NCI-H2081 treated with DMSO at 0.1 percent for 48 hours (cell line): ENCODE data around the gene ERVV-1.
"Not testable (repeated sequence)": the region's sequence is repeated elsewhere in the genome, so short reads cannot be mapped to it uniquely, and the experiment has no call there.

Experiments used
- DNase-seq: peaks from one replicate; lab custom pipeline; 2025; lab: John Stamatoyannopoulos, UW

Gene ERVV-1

GRCh38 chr19:53019684-53020083, 6.0 kb downstream of the ERVV-1 start:
- no peak for DNase-seq

- not testable (repeated sequence) for DNase-seq
Measured at GRCh38 chr19:53028306-53028705, 14.6 kb downstream of the ERVV-1 start.

DNA sequence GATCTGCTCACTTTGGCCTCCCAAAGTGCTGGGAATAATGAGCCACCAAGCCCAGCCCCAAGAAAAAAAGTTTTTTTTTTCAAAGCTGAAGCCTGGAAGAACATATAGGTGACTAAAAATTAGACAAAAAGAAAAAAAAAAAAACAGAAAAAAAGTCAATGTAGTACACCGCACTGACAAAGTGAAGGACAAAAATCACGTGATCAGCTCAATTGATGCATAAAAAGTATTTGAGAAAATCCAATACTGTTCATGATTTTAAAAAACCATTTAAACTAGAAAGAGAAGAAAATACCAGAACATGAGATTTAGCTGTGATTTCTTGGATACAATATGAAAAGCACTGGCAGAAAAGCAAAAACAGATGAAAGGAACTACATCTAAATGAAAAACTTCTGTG, 20.3 kb downstream of the ERVV-1 start:
- DNase-seq, result no peak

- DNase-seq, result no peak
Measured at GRCh38 chr19:53034948-53035675, 21.4 kb downstream of the ERVV-1 start.

DNA sequence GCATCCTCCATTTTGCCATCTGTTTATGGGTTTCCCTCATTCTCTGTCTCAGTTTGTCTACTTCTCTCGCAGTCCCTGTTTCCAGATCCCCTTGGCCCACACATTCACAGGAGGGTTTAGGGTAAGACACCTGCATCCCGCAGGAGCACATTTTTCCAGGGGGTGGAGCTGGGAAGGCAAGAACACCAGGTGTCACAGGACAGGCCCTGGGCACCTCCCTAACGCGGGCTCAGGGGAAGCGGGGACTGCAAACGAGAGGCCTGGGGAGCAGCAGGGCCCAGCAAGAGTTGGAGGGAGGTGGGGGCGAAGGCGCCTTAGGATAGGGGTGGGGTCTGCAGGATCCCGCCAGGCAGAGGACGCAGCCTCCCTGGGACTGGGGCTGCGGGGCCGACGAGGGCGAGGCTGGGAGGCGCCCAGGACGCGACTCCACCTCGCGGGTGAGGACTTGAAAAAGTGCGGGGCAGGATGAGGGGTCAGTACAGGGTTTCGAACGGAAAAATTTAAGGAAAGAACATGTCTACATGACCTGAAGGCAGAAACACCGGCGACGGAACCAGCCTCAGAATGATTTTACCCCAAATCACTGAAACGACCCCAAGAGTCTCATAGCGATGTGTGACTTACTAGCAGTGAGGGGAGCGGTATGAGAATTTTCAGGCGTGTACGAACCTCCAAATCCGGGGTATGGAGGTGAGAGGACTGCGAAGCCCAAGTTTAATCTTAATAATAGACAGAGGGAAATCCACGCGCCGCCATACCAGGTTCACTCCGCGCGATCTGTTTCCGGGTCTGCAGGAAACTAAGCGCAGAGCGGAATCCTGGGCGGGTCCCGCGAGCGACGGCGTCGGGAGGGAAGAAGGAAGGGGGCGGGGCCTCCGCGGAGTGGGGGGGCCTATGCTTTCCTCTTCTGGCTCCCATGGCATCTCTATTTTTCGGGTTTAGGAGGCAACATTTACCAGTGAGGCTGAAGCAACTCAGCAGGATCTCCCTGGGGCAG, 23.7 kb downstream of the ERVV-1 start:
- DNase-seq, result no peak

DNA sequence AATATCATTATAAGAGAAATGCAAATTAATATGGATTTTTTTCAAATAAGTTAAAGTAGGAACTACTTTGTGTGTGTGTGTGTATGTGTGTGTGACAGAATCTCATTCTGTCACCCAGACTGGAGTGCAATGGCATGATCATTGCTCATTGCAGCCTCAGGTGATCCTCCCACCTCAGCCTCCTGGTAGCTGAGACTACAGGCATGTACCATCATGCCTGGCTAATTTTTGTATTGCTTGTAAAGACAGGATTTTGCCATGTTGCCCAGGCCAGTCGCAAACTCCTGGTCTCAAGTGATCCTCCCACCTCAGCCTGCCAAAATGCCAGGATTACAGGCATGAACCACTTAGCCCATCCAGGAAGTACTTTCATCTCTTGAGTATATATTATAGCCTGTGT, 27.6 kb downstream of the ERVV-1 start:
- no peak for DNase-seq

- no peak for DNase-seq
Measured at GRCh38 chr19:53045536-53045935, 31.8 kb downstream of the ERVV-1 start.

DNA sequence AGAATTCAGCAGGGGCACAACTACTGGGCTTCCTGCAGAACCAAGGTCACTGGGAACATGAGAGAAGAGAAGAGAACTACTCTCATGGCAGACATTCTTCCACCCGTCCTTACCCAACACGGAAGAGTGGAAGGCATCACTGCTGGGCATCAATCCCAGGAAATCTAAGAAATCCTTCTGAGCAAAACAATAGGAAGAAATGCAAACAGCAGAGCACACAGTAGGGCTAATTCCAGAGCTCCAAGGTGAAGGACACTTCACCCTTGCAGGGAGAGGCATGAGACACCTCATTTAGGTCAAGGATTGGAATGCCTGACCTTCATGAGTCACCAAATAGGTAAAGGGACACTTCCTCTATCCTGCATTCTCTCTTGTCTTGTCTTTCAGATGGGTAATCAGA, 33.7 kb downstream of the ERVV-1 start:
- DNase-seq, result no peak

DNA sequence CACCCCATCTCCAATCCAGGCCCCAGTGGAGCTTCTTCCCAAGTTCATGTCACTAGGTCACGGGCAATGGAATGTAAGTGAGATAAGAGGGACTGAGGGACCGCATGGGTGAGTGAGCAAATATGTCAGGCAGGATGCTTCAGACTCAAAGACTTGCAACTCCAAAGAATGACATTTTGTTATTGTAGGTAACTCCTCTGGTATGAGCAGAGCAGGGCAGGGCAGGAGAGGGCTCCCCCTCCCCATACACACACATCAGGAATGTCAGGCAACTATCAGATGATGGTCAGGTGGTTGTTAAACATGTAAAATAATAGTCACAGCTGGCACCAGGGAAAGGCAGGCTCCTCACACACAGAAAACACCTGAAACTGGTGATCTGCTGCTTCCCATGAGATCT, 41.4 kb downstream of the ERVV-1 start:
- DNase-seq, result no peak

- DNase-seq, result no peak
Measured at GRCh38 chr19:53057904-53058580, 44.3 kb downstream of the ERVV-1 start.
